GM21423 (cell line): ENCODE results near the gene SCNN1A.

Experiments
- ATAC-seq: cut with Tn5 transposase; IDR thresholded peaks from one replicate; pipeline ENCODE4 v1.9.1; 2021; ENCODE audit warnings: mild to moderate bottlenecking, moderate library complexity; ENCODE audit not compliant: unreplicated experiment

The SCNN1A gene

GRCh38 chr12:6301721-6302120, 73.6 kb downstream of the SCNN1A start:
- ATAC-seq = no peak

- ATAC-seq = no peak
Measured at GRCh38 chr12:6297170-6297569, 78.2 kb downstream of the SCNN1A start.
